Endothelial cell of umbilical vein (primary cell): ENCODE data around the gene FRMD5.

ENCODE experiments used
- MYC ChIP-seq: IDR thresholded peaks from one replicate; pipeline ENCODE4 v1.6.1; 2011; ENCODE audit warnings: mild to moderate bottlenecking, low read depth, low read length
- TF ChIP-seq, protein P1 (sequence below), 2 donors: IDR thresholded peaks; 1 replicate in 1 of 2; 2 replicates in 1 of 2; pipeline ENCODE4 v1.5.1; 2011; ENCODE audit warnings: low read length in 2 of 2, mild to moderate bottlenecking in 2 of 2, moderate library complexity in 2 of 2, control low read depth in 1 of 2, inconsistent platforms in 1 of 2, low read depth in 1 of 2; ENCODE audit not compliant: insufficient read depth in 1 of 2; ENCODE audit errors: extremely low read depth in 1 of 2

- no peak for TF ChIP-seq MYC
- TF ChIP-seq, protein P1, sequence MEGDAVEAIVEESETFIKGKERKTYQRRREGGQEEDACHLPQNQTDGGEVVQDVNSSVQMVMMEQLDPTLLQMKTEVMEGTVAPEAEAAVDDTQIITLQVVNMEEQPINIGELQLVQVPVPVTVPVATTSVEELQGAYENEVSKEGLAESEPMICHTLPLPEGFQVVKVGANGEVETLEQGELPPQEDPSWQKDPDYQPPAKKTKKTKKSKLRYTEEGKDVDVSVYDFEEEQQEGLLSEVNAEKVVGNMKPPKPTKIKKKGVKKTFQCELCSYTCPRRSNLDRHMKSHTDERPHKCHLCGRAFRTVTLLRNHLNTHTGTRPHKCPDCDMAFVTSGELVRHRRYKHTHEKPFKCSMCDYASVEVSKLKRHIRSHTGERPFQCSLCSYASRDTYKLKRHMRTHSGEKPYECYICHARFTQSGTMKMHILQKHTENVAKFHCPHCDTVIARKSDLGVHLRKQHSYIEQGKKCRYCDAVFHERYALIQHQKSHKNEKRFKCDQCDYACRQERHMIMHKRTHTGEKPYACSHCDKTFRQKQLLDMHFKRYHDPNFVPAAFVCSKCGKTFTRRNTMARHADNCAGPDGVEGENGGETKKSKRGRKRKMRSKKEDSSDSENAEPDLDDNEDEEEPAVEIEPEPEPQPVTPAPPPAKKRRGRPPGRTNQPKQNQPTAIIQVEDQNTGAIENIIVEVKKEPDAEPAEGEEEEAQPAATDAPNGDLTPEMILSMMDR (IDR thresholded peaks at IDR 0.05; ENCODE audit: extremely low read depth in 1 of 2, insufficient read depth in 1 of 2, low read depth in 1 of 2, low read length in 2 of 2): no peak
These were observed 186.0 kb downstream of the FRMD5 start for GRCh38 chr15:44009038-44009437.
